GM12872 (cell line): ENCODE measurements around the gene CHERP.

ENCODE experiments used
- TF ChIP-seq, protein P1 (sequence below): IDR thresholded peaks from 3 replicates; pipeline ENCODE4 v1.5.1; 2011; ENCODE audit warnings: low read depth, mild to moderate bottlenecking, low read length, moderate library complexity; ENCODE audit not compliant: insufficient read depth

Gene CHERP

DNA sequence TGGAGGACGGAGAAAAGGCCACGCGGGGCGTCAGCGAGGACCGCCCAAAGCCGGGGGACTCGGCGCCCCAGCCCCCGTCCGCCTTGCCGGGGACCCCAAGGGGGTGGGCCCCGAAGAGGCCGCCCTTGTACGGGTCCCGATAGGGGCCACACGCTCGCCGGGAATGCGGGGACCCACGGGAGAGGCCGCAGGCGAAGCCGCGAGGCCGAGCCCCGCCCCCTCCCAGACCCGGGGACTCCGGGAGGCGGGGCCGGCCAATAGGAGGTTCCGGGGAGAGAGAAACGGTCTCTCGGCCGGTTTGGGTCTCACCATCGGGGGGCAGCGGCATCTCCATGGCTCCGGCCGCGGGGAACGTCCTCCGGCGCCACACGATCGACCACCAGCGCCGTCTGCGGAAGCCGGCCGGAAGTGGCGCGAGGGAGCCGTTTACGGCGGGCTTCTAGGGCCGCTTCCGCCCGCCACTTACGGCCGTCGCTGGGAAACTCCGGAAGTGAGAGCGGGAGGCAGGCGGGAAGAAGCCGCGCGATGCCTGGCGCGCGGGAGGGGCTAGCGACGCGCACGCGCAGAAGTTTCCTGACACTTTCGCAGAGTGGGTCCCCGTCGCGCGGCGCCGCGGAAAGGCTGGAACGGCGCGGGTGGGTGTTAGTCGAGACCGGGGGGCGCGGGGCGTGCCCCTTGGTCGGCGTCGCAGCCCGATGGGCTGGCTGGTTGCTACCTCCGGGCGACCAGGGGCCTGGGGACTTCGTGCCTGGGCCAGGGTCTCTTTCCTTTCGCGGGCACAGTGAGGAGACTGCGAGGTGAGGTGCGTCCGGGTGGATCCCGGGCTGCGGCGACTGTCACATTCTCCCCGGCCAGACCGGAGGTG lies at the start of gene CHERP:
Gene CHERP (minus strand): TSS at position 393 of the 865 bp plus-strand sequence. CDS start 59 bp downstream, at position 334.
- TF ChIP-seq, protein P1, sequence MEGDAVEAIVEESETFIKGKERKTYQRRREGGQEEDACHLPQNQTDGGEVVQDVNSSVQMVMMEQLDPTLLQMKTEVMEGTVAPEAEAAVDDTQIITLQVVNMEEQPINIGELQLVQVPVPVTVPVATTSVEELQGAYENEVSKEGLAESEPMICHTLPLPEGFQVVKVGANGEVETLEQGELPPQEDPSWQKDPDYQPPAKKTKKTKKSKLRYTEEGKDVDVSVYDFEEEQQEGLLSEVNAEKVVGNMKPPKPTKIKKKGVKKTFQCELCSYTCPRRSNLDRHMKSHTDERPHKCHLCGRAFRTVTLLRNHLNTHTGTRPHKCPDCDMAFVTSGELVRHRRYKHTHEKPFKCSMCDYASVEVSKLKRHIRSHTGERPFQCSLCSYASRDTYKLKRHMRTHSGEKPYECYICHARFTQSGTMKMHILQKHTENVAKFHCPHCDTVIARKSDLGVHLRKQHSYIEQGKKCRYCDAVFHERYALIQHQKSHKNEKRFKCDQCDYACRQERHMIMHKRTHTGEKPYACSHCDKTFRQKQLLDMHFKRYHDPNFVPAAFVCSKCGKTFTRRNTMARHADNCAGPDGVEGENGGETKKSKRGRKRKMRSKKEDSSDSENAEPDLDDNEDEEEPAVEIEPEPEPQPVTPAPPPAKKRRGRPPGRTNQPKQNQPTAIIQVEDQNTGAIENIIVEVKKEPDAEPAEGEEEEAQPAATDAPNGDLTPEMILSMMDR = no peak

DNA sequence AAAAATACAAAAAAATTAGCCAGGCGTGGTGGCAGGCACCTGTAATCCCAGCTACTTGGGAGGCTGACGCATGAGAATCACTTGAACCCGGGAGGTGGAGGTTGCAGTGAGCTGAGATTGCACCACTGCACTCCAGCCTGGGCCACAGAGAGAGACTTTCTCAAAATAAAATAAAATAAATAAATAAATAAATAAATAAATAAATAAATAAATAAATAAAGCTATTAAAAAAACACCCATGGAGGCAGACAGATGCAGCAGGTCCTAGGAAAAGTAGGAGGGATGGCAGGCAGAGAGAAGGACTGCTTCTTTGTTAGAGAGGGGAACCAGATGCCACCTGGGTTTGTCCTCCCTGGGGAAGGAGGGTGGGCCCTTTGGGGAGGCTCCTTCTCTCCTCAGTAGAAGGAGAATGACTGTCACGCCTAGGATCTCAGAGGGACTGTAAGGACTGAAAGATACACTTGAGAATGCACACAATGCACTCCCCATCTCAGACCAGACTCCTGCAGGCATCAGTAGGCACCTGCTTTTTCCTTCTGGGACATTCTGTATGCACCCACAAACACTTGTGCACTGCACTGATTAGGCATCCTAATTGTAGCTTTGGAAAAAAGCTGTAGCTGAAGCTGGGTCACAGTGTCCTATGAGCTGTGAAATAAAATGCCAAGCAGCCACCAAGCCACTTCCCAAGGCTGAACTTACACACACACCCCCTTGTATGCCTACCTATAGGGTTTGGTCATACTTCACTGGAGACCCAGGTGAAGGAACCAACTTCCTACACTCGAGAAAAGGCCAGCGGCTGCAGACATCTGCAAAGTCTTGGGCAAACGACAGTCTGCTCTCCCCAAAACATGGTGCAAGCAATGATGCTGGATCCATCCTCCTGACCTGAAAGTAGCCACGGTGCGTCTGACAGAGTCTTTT lies 48.9 kb upstream of the CHERP start:
- TF ChIP-seq, protein P1 = no peak

- TF ChIP-seq, protein P1 = no peak
Measured at GRCh38 chr19:16589917-16590316, 47.7 kb upstream of the CHERP start.

DNA sequence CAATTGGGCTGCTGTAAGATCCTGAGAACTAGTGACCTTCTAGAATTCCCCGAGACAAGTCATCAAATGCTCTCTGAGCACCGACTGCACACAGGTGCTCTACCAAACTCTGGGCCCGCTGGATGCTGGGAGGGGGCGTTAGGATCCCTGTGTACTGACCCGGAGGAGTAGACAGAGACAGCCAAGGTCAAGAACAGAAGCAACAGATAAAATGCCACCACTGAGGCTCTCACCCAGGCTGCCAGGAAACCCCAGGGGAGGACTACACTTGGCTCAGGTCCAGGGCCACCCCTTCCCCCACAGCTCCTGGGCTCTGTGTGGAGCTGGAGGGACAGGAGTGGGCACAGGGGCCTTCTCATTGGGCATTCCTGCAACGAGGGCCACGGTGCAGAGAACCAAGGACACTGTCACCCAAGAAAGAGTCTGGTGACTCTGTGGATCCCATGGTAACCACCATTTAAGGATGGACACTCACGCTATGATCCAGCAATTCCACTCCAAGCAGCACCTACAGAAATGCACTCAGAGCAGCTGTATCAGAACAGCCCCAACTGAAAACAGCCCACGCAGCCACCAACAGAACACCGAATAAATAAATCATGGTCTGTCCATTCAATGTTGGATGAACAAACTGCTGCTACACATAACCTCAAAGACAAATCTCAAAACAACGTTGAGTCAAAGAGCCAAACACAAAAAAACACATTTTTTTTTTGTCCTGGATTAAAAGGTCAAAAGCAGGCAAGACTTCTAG lies 46.8 kb upstream of the CHERP start:
- TF ChIP-seq, protein P1 = no peak

- TF ChIP-seq, protein P1 = no peak
Measured at GRCh38 chr19:16587833-16588823, 45.9 kb upstream of the CHERP start.

DNA sequence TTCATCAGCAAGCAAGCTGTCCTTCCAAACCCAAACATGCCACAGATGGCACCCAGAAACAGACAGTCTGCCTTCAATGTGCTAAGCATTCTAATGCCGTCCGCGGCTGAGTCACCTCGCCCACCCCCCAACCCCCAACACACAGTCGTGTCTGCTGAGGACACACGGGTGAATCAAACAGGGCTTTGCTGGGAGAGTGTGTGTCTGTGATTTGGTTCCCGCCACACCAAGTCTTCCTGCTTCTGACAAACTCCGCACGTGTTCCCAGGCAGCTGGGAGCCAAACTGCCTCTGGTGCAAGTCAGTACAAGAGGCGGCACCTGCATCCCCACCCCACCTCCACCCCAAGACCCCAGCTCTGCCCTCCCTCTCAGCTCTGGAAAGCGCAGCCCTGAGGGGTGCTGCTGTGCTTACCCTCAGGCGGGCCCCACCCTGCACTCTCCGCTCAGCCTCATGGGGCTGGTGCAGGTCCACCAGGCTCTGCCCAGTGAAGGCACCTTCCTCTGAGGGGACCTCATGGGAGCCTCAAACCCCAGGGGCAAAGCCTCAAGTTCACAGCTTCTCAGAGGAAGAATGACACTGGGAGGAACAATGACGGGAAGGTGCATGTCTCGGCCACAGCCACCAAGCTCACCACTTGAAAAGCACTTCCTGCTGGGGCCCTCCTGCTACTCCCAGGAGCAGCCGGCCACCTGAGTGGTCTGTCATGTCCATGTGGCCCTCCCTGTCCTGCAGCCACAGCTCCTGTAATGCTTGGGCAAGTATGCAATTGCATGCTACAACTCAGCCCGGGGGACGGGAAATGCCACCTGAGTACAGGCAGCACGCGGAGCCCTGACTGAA lies 45.0 kb upstream of the CHERP start:
- TF ChIP-seq, protein P1 = no peak
